GM21737 (cell line): Measurements from ENCODE around the gene GBGT1.
"Not testable (repeated sequence)": the region's sequence is repeated elsewhere in the genome, so short reads cannot be mapped to it uniquely, and the experiment has no call there.

Experiments
- ATAC-seq: cut with Tn5 transposase; IDR thresholded peaks from one replicate; pipeline ENCODE4 v1.9.1; 2021; ENCODE audit warnings: mild to moderate bottlenecking, moderate library complexity; ENCODE audit not compliant: unreplicated experiment

Gene GBGT1

DNA sequence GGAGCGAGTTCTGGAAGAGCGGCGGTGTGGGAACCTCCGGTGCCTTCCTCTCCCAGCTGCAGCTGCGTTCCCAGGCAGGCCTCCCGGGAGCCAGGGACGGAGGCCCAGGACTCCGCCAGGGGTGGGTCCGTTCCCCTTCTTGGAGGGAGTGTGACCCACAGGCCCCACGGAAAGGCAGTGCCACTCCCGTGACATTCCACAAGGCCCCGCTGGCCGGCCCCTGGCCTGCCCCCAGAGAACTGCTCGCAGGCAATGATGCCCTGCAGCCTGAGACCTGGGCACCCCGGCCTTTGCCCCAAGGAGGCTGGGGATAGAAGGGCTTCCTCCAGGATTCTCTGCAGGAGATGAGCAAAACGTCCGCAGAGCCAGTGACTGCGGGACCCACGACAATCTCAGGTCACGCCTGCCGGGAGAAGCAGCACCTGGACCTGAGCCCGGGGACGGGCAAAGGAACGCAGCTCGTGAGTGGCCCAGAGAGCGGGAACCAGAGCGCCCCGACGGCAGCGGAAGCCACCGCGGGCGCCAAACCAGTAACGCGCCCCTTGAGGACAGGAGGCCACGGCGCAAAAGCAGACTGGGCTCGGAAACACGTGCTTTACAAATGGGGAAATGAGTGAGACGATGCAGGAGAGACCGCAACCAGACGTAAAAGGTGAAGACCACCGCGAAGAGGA is 36.1 kb upstream of the GBGT1 start:
- ATAC-seq = no peak

DNA sequence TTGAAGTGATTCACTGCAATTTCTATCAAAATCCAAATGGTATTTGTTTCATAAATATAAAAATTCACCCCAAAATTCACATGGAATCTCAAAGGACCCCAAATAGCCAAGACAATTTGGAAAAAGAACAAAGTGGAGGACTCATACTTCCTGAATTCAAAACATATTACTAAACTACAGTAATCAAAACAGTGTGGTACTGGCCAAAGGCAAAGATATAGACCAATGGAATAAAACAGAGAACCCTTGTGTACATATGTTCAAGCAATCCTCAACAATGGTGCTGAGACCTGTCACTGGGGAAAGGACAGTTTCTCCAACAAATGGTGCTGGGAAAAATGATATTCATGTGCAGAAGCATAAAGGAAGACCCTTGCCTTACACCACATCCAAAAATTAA is 31.3 kb upstream of the GBGT1 start:
- ATAC-seq = no peak

DNA sequence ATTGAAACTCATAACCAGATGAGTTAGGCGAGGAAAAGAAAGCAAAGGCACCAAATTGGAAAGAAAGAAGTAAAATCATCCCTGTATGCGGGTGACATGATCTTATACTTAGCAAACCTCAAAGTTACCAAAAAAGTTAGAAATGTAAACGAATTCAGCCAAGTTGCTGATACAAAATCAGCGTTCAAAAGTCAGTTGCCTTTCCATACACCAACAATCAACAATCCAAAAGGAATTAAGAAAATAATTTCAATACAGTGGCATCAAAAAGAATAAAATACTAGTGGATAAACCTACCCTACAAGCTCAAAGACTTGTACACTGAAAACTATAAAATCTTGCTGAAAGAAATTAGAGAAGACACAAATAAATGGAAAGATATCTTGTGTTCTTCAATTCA is 30.9 kb upstream of the GBGT1 start:
- no peak for ATAC-seq

DNA sequence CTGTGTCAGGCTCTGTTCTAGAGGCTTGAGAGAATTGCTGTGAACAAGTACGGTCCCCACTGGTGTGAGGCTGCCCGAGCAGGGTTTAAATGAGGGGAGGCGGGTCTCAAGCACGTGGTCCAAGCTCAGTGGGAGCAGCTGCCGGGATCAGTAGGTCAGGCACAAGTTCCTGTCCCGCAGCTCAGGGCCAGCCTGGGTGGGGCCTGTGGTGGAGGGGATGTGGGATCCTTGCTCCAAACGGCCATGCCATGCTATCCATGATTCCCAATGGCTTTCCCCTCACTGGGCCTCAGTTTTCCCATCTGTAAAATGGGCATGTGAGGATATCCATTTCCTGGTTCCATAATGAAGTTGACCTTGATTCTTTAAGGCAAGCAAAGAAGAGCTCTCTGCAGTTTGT is 28.3 kb upstream of the GBGT1 start:
- no peak for ATAC-seq

DNA sequence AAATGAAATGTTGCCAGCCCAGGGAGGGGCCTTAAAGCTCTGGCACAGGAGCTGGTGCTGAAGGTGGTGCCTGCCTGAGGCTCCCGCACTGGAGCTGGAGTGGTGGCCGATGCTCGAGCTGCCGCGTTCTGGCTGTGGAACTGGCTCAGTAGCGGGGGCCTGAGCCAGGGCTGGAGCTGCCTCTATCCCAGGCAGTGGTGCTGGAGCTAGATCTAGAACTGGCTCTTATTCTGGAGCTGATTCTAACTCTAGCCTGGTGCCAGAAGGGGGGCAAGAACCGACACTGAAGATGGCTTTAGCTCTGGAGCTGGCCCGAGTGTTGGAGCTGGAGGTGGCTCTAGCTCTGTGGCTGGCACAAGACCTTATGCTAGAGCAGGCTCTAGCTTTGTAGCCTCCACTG is 26.1 kb upstream of the GBGT1 start:
- ATAC-seq = no peak

DNA sequence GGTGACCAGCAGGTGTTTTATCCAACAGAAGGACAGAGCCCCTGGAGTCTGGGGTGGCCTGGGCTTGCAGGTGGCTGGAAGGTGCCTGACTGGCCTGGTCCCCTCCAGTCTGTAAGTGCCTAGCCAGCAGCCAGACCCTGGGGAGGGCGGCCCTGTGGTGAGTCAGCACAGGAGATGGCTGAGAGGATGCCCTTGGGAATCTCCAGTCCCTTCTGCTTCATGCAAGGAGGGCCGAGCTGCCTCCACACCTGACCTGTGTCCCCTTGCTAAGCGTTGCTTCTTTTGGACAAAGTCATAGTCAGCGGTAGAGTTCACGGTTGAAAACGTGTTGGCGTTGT is 25.1 kb upstream of the GBGT1 start:
- no peak for ATAC-seq

DNA sequence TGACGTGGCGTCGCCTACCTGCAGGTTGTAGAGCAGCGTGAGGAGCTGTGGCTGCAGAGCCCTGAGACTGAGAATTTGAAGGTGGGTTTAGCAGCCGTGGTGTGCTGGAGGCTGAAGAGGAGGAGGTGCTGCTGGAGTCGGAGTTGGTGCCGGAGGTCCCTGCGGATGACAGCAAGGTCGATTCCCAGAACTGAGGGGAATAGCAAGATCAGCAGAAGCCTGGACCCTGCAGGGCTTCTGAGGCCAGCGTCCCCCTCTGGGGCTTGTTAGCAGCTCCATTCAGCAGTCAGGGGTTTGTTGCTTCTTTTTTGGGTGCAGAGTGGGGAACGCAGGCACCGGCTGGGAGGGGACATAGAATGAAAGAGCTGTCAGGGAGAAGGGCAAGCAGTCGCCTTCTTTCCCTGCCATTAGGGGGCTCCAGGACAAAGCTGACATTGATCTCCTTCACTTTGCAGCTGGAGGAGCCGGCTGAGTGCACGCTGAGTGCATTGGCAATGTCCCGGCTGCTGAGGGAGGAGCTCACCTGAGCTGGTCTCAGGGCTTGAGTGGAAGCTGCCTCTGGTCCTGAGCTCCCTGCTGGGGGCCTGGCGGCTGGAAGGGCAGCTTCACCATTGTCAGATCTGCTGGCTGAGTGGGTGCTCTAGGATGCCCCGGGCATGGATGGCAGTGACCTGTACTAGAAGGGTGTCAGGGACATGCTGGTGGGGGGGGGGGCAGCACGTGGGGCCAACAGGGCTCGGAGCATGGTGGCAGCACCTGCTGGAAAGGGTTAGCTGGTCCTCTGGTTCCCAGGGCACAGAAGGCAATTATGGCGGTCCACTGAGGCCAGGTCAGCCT is 24.5 kb upstream of the GBGT1 start:
- no peak for ATAC-seq

DNA sequence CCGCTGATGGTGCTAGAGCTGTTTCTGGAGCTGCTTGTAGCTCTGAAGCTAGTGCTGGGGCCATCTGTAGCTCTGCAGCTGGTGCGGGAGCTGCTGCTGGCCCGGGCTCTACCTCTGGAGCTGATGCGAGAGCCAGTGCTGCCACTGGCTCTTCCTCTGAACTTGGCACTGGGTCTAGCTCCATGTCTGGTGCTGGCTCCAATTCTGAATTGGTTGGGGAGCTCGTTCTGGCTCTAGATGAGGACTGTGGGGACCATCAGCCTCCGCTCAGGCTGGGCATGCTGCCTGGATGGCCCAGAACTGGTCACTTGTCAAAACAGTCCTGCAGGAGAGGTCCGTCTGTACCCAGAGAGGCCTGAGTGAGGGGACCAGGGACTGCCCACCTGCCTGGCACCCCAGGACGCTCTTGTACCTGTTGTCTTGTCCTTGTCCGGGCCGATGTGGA is 23.9 kb upstream of the GBGT1 start:
- no peak for ATAC-seq

DNA sequence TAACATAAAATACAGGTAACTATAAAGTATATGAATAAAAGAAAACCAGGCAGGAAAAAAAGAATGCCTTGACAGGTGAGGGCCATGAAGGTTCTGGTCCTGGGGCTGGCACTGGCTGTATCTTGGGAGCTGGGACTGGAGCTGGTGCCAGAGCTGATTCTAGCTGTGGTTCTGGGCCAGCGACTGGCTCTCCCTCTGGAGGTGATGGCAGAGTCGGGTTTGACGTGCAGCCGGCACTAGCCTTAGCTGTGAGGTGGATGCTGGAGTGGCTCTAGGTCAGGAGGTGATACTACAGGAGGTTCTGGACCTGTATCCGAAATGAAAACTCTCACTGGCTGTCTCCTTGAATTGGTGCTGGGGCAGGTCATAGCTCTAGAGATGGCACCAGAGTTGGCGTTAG is 23.0 kb upstream of the GBGT1 start:
- no peak for ATAC-seq

DNA sequence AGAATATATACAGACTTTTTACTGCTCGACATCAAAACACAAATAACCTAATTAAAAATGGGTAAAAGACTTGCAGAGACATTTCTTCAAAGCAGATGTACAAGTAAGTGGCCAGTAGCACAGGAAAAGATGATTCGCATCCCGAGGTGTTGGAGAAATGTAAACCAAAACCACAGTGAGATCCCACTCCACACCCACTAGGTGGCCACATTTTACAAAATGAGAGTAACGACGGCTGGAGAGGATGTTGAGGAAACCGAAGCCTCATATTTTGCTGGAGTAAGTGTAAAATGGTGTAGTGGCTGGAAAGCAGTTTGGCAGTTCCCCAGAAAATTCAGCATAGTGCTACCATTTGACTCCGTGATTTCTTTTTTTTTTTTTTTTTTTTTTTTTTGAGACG is 21.3 kb upstream of the GBGT1 start:
- no peak for ATAC-seq

DNA sequence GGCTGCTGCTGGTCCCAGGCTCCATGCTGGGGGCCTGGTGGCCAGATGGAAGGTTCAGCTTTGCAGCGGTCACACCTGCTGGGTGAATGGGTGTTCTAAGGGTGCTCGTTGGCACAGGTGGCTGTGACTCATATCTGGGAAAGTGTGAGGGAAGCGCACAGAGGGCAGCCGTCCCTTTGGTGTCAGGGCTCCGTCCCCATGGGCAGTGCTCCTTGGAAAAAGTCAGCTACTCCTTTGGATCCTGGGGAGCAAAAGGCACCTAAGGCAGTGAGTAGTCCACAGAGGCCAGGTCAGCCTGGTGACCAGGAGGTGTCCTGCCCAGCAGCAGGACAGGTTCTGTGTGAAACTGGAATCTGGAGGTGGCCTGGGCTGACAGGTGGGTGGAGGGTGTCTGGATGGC is 18.4 kb upstream of the GBGT1 start:
- no peak for ATAC-seq

DNA sequence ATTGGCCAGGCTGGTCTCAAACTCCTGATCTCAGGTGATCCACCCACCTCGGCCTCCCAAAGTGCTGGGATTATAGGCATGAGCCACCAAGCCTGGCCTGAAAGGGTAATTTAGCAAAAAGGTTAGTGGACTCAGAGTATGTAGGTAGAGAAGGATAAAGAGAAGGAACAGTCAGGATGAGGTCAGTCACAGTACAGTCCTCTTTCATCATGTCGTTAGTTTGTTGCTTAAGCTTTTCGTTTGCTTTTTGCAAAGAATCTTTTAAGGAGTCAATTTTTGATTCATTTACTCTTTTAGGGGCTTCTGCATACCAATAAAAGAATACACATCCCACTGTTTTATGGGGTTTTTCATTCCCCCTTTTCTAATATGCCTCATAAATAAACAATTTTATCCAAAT is 17.8 kb upstream of the GBGT1 start:
- no peak for ATAC-seq

DNA sequence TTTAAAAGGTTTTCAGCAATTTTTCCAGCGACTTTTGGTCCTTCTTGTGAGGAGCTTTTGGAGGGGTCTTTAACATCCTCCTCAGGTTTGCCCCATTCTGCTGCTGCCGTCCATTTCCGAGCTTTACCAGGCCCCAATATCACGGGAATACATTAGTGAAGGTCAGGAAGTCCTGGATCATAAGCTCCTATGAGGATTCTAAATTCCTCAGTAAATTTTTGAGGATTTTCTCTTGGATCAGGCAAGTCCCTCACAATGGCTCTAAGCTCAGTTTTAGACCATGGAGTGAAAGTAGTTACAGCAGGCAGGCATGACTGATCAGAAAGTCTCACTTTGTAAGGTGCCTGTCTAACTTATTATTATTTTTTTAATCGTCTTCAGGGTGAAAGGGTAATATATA is 17.2 kb upstream of the GBGT1 start:
- ATAC-seq = no peak

DNA sequence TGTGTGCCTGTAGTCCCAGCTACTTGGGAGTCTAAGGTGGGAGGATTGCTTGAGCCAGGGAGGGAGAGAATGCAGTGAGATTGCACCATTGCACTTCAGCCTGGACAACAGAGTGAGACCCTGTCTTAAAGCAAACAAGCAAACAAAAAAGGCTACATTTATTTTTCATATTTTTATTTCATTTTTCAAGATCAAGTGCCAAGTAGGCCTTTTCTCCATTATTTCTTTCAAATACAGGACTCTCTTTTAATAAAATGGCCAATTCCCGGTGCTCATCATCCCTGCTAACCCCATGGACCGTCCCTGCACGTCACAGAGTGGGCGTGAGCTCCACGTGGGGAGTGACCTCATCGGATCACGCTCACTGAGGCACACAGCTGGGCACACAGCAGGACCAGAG is 9.3 kb upstream of the GBGT1 start:
- no peak for ATAC-seq

DNA sequence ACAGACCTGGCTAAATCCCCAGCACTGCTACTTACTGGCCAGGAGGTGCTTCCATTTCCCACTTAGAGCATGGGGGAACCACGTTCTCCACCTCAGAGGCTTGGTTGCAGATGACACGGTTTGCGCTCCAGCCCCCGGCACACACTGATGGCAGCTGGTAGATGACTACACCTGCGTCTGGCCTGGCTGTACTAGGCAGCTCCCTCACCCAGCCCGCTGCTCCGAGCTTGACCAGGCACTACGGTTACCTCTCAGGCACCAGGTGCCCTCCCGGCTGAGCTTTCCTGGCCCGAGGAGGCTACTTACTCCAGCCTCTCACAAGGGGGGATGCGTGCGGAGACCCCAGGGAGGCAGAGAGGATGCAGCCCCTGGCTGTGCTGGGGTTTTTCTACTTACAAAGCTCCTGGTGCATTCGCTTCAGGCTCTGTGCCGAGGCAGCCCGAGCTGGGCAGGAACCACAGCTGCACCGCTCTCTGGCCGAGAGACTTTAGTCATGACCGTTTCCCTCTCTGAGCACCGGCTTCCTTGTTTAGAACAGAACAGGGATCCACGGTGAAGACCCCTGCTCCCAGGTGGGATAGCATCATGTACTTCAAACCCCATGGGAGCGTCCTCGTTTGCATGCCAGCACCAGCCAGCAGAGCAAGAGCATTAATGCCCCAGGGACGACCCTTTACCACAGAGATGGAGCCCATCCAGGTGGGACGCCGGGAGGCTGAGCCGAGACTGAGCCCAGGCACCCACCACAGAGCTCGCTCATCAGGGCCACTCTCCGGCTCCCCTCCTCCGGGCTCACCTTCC is 7.6 kb upstream of the GBGT1 start:
- no peak for ATAC-seq

DNA sequence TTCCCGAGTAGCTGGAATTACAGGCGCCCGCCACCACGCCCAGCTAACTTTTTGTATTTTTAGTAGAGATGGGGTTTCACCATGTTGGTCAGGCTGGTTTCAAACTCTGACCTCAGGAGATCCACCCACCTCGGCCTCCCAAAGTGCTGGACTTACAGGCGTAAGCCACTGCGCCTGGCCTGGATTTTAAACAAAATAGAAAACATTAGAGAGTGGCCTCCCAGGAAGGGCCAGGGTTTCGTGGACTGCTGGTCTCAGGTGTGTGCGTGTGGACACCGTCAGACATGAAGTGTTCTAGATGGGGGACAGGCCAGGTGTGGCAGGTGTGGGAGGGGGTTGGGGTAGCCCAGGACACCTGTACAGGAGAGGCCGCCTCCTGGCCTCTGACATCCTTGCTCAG is 7.0 kb upstream of the GBGT1 start:
- no peak for ATAC-seq

DNA sequence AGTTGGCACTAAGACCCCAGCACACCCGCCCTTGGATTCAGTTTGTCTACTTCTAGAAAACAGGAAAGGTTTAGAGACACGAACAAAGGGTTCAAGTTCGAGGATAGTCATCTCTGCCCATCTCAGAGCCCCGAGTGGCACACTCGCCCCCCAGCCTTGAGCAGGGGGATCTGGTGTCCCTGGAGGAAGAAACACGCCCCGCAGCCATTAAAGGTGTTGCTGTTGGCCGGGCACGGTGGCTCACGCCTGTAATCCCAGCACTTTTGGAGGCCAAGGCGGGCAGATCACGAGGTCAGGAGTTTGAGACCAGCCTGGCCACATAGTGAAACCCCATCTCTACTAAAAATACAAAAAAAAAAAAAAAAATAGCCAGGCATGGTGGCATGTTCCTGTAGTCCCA is 6.0 kb upstream of the GBGT1 start:
- not testable (repeated sequence) for ATAC-seq

DNA sequence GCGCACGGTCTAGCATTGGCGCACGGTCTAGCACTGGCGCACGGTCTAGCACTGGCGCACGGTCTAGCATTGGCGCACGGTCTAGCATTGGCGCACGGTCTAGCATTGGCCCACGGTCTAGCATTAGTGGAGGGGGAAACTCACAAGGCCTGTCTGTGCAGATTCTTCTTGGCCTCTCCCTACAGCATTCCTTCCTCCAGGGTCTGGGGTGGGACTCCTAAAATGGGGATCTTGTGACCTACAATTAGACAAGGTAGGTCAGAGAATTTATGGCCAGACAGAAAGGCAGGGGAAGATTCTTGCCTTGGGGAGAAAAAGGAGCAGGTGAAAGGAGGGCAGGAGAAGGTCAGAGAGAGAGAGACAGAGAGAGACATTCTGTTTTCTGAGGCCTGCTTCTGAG is 5.4 kb upstream of the GBGT1 start:
- ATAC-seq = no peak

DNA sequence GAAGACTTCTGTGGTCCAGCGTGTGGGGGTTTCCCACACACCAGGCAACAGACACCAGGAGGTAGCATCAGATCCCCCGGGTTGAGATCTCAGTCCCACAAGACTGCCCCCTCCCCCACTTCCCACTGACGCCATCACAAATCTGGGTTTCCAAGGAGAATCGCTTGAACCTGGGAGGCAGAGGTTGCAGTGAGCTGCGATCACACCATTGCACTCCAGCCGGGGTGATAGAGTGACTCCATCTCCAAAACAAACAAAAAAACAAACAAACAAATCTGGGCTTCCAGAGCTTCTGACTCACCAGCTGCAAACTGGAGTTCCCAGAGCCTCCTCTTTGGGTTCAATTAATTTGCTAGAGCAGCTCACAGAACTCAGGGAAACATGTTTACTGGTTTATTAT is 4.7 kb upstream of the GBGT1 start:
- ATAC-seq = no peak

DNA sequence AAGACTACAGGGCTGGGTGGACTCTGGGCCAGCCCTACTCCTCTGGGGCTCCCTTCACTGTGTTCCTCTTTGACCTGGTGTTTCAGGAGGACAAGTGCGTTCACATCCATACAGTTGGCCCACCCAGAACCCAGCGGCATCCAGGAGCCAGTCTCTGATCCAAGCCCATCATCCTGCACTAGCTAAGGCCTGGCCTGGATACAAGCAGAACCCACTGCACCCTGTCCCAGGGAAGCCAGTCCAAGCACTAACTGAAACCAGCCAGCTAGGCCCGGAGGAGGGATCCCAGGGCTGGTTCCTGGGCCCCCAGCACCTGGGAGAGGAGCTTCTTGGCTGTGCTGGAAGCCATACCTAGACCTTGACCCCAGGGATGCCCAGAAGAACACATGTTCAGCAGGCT is 4.1 kb upstream of the GBGT1 start:
- no peak for ATAC-seq

DNA sequence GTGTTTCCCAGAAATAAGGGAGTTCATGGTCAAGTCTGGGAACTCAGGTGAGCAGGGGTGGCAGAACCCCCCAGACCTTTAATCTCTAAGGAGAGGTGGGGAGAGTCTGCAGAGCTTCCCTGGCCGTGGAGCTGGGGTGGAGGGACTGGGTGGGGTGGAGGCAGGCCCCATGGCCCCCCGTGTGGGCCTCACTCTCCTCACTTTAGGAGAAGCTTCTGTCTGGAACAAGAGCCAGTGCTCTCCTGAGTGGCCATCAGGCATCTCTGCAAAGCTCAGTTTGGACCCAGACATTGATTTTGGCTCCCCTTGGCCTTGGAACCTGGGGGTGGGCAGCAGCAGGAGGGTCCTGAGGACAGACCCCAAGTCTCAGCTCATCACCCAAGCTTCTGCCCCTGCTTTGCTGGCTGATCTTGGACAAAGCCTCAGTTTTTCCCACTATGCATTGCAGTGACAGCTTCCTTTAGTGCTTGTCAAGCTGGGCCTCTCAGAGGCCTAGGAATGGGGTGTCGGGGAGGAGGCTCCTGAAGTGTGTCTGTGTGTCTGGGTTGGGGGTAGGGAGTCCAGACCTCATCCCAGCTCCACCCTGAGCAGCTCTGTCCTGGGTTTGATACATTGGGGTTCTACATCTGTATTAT is 3.5 kb upstream of the GBGT1 start:
- no peak for ATAC-seq
